NCI-H82 (cell line): ENCODE measurements around the gene TMEM97.

ENCODE experiments used
- DNase-seq: peaks from one replicate; lab custom pipeline; 2025; lab: John Stamatoyannopoulos, UW

The TMEM97 gene

DNA sequence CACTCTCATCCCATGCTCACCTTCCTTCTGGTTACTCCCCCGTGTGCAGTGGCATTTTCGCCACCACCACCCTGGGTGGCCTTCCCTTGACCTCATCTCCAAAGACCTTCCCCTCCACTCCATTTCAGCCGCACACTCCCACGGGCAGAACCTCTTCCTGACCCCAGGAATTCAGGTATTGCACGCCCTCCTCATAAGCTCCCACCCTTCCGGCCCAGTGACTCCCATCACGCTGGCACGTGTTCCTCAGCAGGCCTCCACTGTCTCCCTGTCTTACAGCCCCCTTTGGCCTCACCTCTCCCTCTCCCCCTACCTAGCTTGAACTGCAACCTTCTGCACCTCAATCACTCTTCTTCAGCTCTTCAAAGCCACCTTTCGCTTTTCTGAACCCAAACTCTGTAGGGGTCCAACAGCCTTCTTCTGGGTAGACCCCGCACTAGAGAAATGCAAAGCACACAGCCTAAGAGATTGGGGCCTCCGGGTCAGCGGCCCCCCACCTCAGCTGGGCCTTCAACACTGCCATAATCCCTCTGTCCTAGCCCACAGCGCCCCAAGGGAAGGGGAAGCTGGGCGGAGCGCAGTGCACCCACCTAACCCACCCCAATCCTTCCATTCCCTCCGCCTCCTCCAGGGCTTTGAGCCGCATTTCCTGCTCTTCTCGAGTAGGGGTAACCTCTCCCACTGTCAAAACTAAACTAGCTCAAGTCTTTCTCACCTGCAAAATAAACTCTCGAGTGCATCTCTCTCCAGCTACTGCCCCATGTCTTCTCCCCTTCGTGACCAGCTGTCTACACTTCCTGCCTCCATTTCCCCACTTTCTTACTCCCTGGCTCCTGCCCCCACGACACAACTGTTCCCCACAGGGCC lies 1.7 kb upstream of the TMEM97 start:
- peak; percentile 53 for DNase-seq

DNA sequence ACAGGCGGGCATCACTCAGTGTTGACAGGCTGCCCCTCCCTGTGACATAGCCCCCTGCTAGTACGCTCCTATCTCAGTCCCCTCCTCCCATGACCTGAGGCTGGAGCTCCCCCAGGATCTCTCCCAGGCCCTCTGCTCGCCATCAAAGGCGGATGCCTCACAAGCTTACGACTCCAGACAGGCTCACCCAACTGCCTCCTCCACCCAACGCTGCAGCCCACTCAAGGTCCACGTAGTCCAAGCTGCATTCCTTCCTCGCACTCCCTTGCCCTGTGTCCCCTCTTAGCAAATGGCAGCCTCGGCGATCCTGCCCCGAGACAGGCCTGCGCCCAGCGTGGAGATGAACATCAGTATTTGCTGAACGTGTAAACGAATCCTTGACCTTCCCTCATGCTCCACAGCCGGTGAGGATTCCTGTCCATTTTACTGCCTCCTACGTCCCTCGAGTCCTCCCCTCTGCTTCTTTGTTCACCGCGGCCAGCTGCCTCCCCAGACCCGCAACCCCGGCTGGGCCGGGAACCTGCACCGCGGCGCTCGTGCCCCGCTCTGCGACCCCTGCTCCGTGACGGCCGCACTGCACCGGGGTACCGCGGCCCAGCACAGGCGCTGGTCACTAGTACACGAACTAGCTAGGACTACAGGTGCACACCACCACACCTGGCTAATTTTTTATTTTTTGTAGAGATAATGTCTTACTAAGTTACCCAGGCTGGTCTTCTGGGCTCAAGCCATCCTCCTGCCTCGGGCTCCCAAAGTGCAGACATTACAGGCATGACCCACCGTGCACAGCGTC lies 838 bp upstream of the TMEM97 start:
- peak; percentile 64 for DNase-seq

- no peak for DNase-seq
These were observed 567 bp downstream of the TMEM97 start for GRCh38 chr17:28319598-28319935.

DNA sequence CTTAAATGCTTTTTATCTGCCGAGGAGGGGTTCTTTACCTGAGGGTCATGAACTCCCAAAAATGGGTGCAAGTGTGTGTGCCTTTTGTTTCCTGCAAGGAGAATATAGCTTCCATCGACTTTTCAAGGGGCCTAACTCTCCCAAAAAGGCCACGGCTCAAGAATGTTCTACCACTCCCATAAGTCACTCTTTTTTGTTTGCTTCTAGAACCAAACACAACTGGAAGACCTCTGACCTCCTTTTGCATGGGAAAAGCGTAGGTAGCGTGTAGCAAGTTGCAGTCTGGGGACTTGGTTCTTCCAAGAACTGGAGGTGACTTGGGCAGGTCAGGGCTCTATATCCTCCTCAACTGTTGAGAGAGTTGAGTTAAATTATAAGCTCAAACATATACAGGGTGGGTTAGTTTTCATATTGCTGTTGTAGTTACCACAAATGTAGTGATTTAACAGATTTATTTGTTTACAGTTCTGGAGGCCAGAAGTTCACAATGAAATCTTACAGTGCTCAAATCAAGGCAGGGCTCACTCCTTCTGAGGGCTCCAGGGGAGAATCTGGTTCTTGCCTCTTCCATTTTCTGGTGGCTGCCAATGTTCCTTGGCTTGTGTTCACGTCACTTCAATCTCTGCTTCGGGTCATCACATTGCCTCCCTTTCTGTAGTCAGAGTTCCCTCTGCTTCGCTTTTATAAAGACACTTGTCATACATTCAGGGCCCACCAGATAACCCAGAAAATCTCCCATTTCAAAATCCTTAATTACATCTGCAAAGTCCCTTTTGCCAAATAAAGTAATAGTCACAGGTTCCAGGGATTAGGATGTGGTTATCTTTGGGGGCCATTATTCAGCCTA lies 1.4 kb downstream of the TMEM97 start:
- DNase-seq, result peak; percentile 22

DNA sequence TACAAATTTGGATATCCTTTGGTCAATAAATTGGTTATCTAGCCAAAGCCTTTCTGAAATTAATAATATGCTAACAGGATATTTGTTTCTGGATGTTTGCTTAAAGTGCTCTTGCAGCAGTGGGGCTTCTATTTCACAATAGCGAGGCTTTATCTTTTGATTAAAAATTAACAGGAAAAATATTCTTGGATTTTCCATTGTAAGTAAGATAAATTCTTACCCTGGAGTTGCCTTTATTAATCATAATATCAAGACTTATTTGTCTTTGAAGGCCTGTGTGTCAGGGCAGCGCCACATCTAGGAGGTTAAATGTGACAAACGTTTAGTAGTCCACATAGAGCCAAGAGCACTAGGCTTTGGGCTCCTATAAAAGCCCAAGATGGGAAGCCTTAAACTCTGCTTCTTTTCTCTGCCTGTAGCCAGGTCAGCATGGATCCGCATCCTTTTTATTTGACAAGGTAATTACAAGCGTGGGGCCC lies 5.3 kb downstream of the TMEM97 start:
- peak; percentile 33 for DNase-seq

DNA sequence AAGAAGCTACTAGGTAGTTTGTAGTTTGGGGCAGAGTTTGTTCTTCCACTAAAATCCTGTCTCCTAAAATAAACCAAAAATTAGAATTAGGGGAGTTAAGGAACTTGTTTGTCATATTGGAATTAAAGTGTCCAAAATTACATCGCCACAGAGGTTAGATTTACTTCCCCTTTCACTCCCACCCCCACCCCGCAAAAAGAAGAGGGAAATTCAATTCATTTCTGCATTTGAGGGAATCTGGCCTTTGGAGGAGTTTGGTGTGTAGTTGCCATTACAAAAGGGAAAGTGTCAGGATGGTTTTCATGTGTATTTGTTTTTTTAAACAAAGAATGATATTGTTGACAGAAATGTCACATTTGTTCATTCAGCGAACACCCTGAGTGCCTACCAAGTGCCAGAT lies 5.8 kb downstream of the TMEM97 start:
- no peak for DNase-seq

- peak; percentile 68 for DNase-seq
These were observed 6.2 kb downstream of the TMEM97 start for GRCh38 chr17:28325211-28325610.

- no peak for DNase-seq
These were observed 7.1 kb downstream of the TMEM97 start for GRCh38 chr17:28326114-28326513.

GRCh38 chr17:28327031-28327607 lies 8.1 kb downstream of the TMEM97 start:
- DNase-seq, result no peak

- DNase-seq, result peak; percentile 29
These were observed 8.7 kb downstream of the TMEM97 start for GRCh38 chr17:28327709-28328108.

DNA sequence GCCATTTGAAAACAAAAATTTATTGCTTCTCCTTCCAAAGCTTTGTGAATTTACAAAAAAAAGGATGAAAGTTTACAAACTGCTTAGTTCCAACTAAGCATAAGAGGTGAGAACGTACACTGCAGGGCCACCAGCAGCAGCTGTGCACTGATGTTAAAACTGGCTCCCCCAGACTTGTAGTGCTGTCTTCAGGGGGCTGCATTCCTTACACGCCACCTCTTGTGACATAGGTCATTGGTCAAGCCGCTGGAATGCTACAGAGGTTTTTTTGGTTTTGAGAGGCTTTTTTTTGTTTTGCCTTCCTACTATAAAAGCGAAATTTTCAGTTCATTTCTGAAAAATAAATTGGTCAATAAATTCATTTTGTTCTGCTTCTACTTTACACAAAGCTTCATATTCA lies 9.3 kb downstream of the TMEM97 start:
- DNase-seq, result no peak

GRCh38 chr17:28330671-28331070 lies 11.7 kb downstream of the TMEM97 start:
- no peak for DNase-seq

- DNase-seq, result no peak
These were observed 13.0 kb downstream of the TMEM97 start for GRCh38 chr17:28331891-28332420.

GRCh38 chr17:28333083-28333746 lies 14.2 kb downstream of the TMEM97 start:
- DNase-seq, result no peak

GRCh38 chr17:28334171-28334570 lies 15.2 kb downstream of the TMEM97 start:
- DNase-seq, result no peak

GRCh38 chr17:28334666-28335200 lies 15.7 kb downstream of the TMEM97 start:
- peak; percentile 74 for DNase-seq

- DNase-seq, result peak; percentile 100
These were observed 16.4 kb downstream of the TMEM97 start, which contains the start of the genes IFT20 and TNFAIP1 for GRCh38 chr17:28335201-28335958. IFT20 (minus strand) TSS chr17:28335472; CDS start chr17:28331985, 3,487 bp downstream. TNFAIP1 (plus strand) TSS chr17:28335761; CDS start chr17:28339522, 3,761 bp downstream.

DNA sequence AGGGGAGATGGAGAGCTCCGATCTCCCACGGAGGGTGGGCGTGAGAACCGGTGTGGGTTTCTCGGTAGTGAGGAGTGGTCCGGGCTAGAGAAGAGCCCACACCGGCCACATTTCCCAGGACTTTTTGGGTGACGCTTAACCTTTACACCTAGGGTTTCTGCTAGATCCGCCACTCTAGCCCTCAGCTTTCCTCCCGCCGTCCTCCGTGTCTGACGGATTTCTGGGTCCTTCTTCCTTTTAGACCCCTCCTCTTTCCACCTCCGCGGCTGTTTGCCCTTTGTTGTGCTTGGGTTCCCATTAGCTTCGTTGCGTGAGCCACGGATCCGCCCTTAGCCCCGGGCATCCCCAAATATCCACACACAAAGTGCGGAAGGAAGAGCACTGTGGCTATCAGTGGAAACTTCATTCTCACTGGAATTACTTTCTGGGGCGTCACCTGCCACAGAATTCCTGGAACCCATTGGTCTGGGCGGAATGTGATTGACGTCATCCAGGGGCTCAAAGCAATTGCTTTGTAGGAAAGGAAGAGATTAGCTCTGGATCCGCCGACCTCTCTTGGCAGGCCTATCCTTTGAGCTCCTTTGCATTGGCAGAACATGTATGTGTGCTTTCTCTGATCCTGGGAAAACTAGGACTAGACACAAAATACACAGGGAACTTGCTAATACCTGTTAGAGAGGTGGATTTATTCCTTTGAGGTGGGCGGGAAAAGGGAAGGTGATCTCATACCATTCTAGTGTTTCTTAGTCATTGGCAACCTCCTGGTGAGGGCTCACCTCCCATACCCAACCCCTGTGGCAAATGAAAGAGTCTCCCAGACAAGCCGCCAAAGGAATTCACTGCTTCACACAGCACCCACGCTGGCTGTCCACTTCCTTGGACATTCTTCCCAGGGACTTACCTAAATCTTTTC lies 17.2 kb downstream of the TMEM97 start:
- peak; percentile 94 for DNase-seq
